ENCODE results near the gene MIOS.

Gene MIOS

DNA sequence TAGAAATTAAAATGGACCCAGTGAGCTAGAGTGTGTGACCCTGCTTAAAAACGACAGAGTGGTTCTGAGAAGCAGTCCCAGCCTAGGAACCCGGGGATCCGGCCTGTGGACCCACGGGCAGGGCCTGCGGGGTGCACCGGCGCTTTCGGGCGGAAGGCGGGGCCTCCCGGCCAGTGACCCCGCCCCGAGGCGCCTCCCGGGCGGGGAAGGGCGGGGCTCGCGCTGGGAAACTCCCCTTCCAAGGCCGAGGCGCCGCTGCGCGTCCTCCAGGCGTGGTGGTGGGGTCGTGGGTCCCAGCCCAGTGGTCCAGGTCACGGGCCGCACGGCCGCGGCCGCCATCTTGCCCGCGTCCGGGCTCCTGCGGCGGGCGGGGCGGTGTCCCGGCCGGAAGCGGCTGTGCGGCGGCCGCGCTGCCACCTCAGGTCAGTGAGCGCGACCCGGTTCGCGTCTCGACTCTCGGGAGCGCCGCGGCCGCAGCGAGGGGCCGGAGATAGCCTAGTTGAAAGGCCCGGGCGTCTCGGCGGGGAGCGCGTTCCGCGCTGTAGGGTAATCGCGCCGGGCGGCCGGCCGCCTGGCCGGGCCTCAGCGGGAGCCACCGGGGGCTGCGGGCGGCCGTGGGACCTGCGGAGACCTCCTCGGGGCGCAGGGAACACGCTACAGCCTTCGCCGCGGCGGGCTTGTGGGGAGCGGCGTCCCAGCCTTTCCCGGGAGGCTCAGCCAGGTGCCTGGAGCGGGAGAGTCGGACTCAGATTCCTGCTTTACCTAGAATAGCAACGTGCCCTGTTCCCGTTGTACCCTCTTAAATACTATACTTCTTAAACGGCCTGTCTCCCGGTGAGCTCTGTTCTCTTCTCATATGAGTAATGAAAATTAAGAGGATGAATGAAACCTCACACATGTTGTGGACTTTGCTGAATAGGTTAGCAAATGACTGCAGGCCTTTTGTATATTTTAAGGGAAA lies at the start of gene MIOS:
MIOS (plus strand) TSS at position 234 of the 961 bp plus-strand sequence. CDS start 5,592 bp downstream, outside the sequence.
- DNase-seq = peak; percentile 76

DNA sequence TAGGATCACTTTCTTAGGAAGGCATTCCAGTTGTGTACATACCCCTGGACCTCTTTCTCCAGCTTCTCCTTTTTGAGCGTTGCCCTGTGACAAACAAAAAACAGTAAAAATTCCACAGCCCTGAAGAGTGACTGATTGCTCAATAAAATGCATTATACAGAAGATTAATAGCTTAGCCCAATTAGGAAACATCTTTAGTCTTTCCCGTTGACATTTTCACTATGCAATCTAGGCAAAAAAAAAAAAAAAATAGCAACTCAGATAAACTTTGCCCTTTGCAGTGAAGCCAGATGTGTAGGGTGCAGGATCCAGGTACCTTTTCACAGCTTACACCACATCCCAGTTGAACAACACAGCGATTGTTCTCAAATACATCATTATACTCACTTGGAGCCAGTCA lies 48.9 kb upstream of the MIOS start:
- no peak for DNase-seq

DNA sequence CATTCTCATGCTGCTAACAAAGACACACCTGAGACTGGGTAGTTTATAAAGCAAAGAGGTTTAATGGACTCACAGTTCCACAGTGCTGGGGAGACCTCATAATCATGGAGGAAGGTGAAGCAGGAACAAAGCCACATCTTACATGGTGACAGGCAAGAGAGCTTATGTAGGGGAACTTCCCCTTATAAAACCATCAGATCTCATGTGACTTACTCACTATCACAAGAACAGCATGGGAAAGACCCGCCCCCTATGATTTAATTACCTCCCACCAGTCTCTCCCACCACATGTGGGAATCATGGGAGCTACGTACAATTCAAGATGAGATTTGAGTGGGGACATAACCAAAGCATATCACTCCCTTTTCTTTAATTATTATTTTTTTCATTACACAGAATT lies 47.6 kb upstream of the MIOS start:
- DNase-seq = no peak

DNA sequence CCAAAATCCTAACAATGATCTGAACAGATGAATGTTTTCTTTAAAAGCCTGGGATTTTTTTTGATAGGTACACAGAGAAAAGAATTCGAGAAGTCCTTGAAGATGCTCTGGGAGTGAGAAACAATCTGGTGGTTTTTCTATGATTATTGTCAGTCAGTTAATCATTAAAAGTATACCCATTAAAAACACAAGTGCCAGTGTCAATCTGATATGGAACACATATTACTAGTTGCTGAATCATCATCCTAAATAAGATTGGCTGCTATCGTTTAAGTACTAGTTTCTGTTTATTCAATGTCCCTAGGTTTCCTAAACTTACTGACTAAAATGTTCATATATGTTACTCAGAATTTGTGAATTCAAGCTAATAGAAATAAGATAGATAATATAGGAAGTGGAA lies 47.2 kb upstream of the MIOS start:
- no peak for DNase-seq

DNA sequence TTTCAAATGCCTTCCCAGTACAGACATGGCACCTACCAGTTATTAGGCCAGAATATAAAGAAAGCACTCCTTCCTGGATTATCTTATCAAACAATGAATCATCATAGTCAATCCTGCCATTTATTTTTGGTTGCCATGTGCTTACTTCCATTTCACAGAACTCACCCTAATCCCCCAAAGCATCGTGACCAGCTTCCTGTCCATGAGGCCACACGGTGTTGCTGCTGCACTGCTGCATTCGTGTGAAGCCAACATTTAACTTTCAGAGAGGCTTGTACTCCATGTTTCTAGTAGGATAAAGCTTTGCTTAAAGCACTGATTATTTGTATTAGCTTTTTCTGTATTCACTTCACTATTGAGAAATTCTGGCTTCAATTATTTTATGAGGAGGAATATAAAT lies 45.4 kb upstream of the MIOS start:
- no peak for DNase-seq

DNA sequence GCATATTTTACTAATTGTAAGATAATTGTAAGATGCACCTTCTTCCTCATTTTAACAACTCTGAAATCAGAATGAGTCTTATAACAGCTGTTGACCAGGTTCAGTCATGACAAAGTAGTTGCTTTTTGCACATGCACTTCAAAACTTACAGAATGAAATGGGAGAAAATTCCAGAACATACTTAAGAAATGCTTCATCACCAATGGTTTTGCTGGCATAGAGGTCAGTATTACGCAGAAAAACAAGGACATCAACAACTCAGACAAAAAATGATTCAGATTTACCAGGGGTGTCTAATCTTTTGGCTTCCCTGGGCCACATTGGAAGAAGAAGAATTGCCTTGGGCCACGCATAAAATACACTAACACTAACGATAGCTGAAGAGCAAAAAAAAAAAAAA lies 44.3 kb upstream of the MIOS start:
- DNase-seq = no peak

DNA sequence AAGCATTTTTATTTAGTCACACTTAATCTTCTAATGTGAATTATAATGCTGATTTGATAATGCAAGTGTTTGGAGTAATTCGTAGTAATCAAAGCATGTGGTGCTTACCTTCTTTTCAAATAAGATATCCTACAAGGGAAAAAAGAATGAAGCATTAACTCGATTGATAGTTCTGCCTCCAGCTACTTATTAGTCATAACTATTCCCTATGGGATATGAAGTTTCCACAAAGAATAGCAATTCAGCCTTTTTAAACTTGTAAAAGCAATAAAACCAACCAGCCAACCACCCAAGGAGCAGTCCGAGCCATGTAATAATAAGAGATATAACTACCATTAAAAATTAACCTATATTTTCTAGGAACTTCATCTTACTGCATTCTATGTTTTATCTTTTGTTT lies 42.6 kb upstream of the MIOS start:
- DNase-seq = no peak

DNA sequence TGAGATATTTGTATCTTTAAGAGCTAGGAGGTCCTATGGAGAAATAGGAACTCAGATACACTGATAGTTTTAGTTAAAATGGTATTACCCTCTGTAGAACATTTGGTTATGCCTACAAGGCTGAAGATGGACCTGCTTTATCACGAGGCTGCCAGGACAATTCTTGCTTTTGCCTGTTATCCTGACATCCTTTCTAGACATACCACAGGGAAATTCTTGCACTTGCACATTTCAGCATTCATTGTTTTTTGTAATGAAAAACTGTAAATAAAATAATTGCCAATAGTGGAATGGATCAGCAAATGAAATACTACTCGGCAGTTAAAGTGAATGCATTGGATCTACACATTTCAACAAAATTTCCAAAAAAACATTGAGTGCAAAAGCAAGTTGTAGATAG lies 40.7 kb upstream of the MIOS start:
- no peak for DNase-seq

DNA sequence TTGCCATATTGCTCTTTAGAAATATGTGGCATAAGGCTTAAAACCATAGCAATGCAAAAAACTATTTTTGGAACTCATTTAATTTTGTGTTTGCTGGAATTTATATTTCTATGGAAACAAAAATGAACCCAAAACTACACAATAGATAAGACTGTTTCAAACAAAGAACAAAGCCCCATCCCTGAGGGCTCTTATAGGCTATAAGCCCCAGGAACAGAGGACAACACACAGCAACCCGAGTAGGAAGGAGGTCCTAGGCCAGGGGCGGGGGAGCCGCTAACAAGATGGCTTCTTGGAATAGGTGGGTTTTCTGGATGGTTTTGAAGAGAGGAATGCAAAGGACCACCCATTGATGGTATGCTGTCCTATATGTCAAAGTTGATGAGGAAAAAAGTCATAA lies 39.6 kb upstream of the MIOS start:
- no peak for DNase-seq

DNA sequence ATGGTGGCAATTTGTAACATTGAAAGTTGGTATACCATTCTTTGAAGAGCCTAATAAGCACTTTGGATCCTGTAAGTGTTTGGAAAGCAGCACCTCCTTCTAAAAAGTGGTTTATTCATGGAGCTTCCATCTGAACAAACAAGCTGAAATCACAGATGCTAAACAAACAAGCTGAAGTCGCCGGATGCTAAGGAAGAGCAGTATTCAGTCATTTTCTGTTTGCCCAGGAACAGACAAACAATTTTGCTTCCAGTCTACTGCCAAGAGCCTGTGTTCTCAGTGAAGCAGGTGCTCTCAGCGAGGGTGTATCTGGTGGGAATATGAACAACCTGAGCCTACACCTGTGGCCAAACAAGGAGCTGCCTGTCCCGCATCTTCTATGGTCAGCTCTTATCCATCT lies 37.4 kb upstream of the MIOS start:
- DNase-seq = peak; percentile 98

DNA sequence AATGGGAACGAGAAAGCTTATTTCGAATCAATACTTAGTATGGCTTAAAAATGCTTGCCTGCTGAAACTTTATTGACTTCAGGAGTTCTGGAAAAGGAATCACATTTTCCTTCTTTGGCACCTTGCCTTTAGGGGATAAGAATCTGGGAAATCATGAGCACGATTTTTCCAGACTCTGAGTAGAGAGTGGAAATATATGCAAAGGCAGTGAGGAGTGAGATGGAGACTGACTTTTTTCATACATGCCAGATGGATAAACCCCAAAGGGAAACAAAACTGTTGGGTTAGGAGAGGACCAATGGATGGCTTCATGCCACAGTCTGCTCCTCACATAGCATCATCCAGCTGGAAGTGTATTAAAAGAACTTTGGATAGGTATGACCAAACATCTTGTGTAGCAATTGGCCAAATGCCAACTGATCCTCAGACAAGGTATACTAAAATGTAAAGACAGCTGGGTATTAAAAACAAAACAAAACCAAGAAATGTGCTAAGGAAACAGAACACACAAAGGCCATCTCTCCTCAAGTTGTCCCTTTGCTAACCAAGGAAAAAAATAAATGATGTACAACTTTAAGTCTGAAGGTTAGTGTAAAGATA lies 32.8 kb upstream of the MIOS start:
- DNase-seq = no peak

DNA sequence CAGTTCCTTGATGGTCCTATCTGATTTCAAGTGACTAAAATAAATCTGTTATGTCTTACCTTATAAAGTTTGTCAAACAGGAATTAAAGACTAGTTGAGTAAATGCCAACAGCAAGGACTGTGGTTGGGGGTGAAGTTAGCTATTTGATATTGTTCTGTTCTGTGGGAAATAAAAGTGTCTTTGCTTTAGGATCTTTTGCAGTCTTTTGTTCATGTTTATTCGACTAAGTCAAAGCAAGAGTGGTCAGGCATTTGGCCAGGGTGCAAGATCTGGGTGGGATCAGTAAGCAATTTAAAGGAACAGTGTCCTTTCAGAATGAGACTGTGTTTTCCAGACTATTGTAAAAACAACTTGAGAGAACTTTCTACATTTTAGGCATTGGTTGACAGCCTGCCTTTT lies 31.0 kb upstream of the MIOS start, which contains the start of gene COL28A1:
COL28A1 (minus strand) TSS at position 183 of the 400 bp plus-strand sequence. CDS start 2,998 bp downstream, outside the sequence.
- DNase-seq = no peak

DNA sequence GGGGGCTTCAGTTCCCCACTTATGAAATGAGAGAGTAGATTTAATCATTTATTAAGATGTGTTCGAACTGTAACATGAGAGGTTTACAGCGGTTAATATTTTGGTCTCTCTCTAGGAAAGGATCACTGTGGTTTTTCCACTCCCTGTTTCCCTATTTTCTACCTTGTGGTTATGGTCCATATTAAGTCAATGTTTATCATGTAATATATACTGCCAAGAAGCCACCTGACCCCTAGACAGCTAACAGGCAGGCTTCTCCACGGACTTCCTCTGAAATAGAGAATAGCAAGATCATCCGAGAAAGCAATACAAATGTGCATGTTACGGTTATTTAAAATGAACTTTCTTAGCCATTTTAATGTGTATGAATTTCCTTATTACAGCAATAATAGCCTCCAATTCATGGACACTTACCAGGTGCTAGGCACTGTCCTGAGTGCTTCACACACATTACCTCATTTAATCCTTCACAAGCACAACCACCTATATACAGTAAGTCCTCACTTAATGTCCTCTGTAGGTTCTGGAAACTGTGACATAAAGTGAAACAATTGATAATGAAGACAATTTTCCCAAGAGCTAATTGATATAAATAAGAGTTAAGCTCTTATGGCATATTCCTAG lies 30.2 kb upstream of the MIOS start:
- no peak for DNase-seq

DNA sequence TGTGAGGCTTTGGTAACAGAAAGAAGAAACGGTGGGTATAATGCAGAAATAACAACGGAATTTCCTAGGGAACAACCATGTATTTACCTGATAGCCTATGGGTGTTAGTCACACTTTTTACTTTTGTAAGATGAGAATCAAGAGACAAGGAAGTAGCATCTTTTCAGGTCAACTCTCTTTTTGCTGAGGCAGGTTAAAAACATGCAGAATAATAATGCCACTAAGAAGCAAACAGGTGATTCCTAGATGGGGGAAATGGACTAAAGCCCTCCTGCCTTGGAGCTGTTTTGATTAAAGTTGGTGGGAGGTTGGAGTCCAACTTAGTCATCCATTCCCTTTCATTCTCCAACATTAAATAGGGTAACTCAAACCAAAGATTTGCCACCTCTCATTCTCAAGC lies 29.0 kb upstream of the MIOS start:
- DNase-seq = no peak

DNA sequence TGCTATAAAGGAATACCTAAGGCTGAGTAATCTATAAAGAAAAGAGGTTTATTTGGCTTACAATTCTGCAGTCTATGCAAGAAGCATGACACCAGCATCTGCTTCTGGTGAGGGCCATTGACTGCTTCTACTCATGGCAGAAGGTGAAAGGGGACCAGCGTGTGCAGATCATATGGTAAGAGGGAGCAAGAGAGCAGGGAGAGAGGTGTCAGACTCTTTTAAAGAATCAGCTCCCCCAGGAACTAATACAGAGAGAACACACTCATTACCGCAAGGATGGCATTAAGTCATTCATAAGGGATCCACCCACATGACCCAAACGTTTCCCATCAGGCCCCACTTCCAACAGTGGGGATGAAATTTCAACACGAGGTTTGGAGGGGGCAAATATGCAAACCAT lies 27.5 kb upstream of the MIOS start:
- DNase-seq = no peak

DNA sequence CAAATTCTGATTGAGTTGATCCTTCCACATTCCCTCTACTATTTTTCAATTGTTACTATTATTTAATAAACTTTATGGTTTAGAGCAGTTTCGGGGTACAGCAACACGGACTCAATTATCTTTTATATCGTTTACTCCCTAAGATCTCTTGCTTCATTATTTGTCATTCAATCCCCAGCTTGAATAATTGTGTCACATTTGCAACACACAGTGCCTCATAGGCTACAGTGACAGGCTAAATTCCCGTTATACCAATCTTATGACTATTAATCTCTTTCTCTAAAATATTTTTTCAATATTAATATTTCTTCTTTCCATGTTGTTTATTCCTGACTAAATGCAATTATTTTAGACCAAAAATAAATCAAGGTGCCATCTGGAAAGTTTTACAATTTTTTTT lies 27.0 kb upstream of the MIOS start:
- DNase-seq = no peak

DNA sequence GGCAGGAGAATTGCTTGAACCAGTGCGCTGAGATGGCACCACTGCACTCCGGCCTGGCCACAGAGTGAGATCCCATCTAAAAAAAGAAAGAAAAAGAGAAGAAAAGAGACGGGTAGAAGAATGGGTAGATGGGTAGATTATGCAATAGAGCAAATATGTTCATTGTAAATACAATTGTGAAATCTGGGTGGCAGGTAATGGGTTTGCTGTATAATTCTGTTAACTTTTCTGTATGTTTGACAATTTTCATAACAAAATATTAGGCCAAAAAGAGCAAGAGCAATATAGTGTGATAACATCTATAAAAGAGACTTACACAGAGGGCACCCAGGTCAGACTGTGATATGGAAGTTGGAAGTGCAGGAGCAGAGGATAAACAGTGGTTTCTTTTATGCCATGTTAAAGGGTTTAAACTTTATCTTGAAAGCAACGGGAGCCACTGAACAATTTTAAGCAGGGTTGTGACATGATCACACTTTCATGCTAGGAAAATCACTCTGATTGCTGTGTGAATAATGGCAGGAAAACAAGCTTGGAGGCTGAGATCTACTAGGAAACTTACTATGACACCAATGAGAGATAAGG lies 24.3 kb upstream of the MIOS start:
- DNase-seq = no peak

DNA sequence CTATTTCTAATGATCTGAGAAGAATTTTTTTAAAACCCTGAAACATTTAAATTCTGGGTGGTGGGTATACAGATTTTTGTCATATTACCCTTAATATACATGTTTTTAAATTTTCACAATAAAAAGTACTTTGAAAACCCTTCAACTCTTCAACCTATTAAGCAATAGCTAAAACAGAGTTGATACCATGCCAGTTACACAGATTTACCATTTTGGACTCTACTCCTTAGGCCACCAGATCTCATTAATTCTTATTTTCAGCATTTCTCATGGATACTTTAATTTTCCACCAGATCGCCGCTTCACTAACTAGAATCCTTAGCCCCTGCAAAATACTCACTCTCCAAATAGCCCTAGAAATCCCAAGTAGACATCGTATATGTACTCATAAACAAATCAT lies 18.3 kb upstream of the MIOS start:
- no peak for DNase-seq

DNA sequence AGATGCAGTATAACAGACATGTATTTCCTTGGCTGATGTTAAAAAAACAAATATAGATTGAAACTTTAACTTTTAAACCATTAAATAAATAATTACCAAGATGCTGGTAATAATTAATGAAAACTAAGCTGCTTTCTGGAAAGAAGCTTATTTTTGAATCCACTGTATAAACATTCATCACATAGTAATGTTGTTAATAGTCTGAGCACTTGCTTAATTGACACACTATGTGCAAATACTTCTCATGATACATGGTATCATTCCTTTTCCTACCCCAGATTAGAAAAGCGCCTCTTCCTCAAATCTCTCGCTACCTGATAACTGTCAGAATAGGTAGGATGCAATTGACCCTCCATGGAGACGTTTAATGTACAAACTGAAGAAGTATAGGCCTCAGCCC lies 16.0 kb upstream of the MIOS start:
- no peak for DNase-seq

DNA sequence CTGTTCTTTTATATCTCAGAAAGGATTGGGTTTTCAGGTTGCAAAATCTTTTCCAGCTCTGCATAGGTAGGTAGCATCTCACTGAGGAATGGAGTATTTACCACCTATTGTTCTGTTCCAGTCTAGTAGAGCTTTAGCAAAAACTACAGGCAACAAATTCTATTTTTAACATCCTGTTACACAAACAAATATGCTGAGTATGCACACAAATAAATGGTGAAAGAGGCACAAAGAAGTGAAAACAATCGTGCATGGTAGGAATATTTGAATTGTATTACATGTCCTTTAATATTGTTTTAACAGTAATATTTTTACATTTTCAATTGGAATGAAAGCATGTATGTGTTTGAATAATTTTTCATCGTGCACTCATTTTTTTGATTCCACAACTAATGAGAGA lies 14.5 kb upstream of the MIOS start:
- no peak for DNase-seq

DNA sequence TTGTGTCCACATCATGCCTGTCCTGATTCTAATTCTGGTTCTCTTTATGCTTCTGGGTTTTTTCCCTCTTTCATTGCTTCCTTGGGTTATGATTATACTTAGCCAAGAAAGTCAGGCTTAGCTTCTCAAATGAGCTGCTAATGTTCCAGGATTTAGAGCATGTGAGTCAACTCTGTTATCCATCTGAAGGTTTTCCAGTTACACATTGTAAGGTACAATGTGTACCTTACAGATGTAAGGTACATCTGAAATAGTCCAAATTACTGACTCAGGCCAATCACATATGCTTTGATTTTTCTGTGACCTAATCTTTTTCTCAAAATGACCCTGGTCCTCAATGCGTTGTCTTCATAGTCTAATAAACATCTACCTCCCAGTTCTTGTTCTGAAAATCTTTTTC lies 13.3 kb upstream of the MIOS start:
- no peak for DNase-seq

DNA sequence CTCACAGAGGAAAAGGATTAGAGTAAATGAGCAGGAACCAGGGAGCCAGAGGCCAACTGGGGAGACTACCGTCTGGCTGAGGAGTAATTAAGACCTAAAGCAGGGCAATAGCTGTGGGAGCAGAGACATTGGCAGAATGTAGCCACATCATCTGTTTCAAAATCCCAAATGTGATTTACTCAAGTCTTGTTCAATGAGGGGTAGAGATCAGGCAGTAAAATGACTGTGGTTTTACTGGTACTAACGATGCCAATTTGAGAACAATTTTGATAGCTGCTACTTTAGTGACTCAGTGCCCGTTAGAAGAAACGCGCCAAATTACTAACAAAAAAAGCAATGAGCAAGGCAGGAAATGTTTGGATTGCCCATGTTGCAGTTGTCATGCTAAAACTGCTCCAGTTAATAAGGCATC lies 12.7 kb upstream of the MIOS start:
- peak; percentile 89 for DNase-seq
